ENCODE measurements around the gene DBN1.
A peak's percentile ranks its signal among the peaks of the same experiment; 100 is the strongest.

The DBN1 gene

GRCh38 chr5:177454397-177455035 is 18.9 kb downstream of the DBN1 start:
- CTCF ChIA-PET: interaction anchor here (1.0 to 21.1 kb wide), 25 partner anchors 9 to 340 kb away, joined by 3 to 412 read pairs (median 9); partner anchors contain the start of genes DBN1, DDX41, F12 and GRK6
- no peak for DNase-seq (ENCODE audit: low read depth, low spot score)
- TF ChIP-seq CTCF (IDR thresholded peaks at IDR 0.05; ENCODE audit: insufficient read depth, low read length, missing control alignments): peak; percentile 79
- POLR2A ChIA-PET: interaction anchor here (0.9 to 2.9 kb wide), 12 partner anchors 9 to 151 kb away, joined by 3 to 13 read pairs (median 6); partner anchors contain the start of genes PDLIM7, PRELID1 and RAB24
- H3K4me3 ChIP-seq (ENCODE audit: low read depth, low read length): peak overlapping the region; percentile 47

GRCh38 chr5:177453852-177454396 is 19.5 kb downstream of the DBN1 start:
- H3K4me3 ChIP-seq (ENCODE audit: low read depth, low read length): peak overlapping the region; percentile 32
- no peak for DNase-seq (ENCODE audit: low read depth, low spot score)
- POLR2A ChIA-PET: interaction anchor here (1.1 to 2.9 kb wide), 6 partner anchors 8 to 64 kb away, joined by 5 to 13 read pairs (median 10); partner anchors contain the start of gene PDLIM7
- CTCF ChIA-PET: interaction anchor here (1.0 to 21.1 kb wide), 20 partner anchors 9 to 340 kb away, joined by 3 to 412 read pairs (median 12); partner anchors contain the start of genes DBN1, F12, GRK6 and MXD3
- no peak for TF ChIP-seq CTCF (IDR thresholded peaks at IDR 0.05; ENCODE audit: insufficient read depth, low read length, missing control alignments)

- CTCF ChIA-PET: interaction anchor here (0.8 to 21.1 kb wide), 22 partner anchors 8 to 341 kb away, joined by 3 to 412 read pairs (median 8); partner anchors contain the start of genes DBN1, F12, GRK6 and MXD3
- TF ChIP-seq CTCF (IDR thresholded peaks at IDR 0.05; ENCODE audit: insufficient read depth, low read length, missing control alignments): peak; percentile 3
- H3K4me3 ChIP-seq (ENCODE audit: low read depth, low read length): no peak overlapping the region
- no peak for DNase-seq (ENCODE audit: low read depth, low spot score)
- POLR2A ChIA-PET: interaction anchor here (0.8 to 2.9 kb wide), 4 partner anchors 16 to 49 kb away, joined by 4 to 13 read pairs (median 6); no protein-coding TSS in a partner anchor
Measured at GRCh38 chr5:177452688-177453638, 20.5 kb downstream of the DBN1 start.

GRCh38 chr5:177450667-177451424 is 22.6 kb downstream of the DBN1 start:
- no peak overlapping the region for H3K4me3 ChIP-seq (ENCODE audit: low read depth, low read length)
- ChIA-PET POLR2A (no interaction called here), CTCF (interaction anchor here (1.2 to 21.1 kb wide), 8 partner anchors 22 to 337 kb away, joined by 3 to 412 read pairs (median 88); partner anchors contain the start of genes DBN1, F12, MXD3 and PFN3)
- no peak for DNase-seq (ENCODE audit: low read depth, low spot score)
- no peak for TF ChIP-seq CTCF (IDR thresholded peaks at IDR 0.05; ENCODE audit: insufficient read depth, low read length, missing control alignments)

GRCh38 chr5:177449140-177450061 is 24.0 kb downstream of the DBN1 start:
- ChIA-PET POLR2A (interaction anchor here (0.8 to 1.0 kb wide), 2 partner anchors 48 to 60 kb away, joined by 3 to 4 read pairs; partner anchors contain the start of gene PDLIM7), CTCF (interaction anchor here (1.3 to 21.1 kb wide), 12 partner anchors 6 to 335 kb away, joined by 3 to 412 read pairs (median 17); partner anchors contain the start of genes DBN1, F12, MXD3 and PFN3)
- no peak for DNase-seq (ENCODE audit: low read depth, low spot score)
- TF ChIP-seq CTCF (IDR thresholded peaks at IDR 0.05; ENCODE audit: insufficient read depth, low read length, missing control alignments): no peak
- no peak overlapping the region for H3K4me3 ChIP-seq (ENCODE audit: low read depth, low read length)

Data from AG04449 (cell line).